ENCODE measurements around the gene IFNL1. TPM values are rescaled to one million over a fixed set of nuclear protein-coding genes. Genes with fewer than 3 reads are reported as not detected.
"Not testable (repeated sequence)": the region's sequence is repeated elsewhere in the genome, so short reads cannot be mapped to it uniquely, and the experiment has no call there.

The IFNL1 gene
- total RNA-seq, 4 donors from 2014 or later = not detected

GRCh38 chr19:39336483-39336882 lies 40.3 kb downstream of the IFNL1 start:
- DNase-seq (ENCODE audit: low spot score in 2 of 2) = no peak
- H3K4me1 ChIP-seq = peaks cover 0 to 10% (median 8%) of the 10 kb centered on the region in 4 donors
- no peak overlapping the region for H3K4me3 ChIP-seq
- no peaks in the 10 kb centered on the region for H3K27me3 ChIP-seq
- H3K36me3 ChIP-seq = no peaks in the 10 kb centered on the region
- 60 to 64% methylated on average over 3 of the region's 3 CpGs for WGBS, 2 donors
- H3K9me3 ChIP-seq = no peaks in the 10 kb centered on the region
- H3K27ac ChIP-seq = peak overlapping the region in 3 of 4 donors; percentile 21 to 86 (median 39)
- TF ChIP-seq CTCF (IDR thresholded peaks at IDR 0.05) = no peak
- no peak for TF ChIP-seq EP300 (IDR thresholded peaks at IDR 0.05)
- no peak for TF ChIP-seq POLR2A (IDR thresholded peaks at IDR 0.05)

- no peak for DNase-seq (ENCODE audit: low spot score in 2 of 2)
- no peak overlapping the region for H3K27ac ChIP-seq
- no peak for TF ChIP-seq CTCF (IDR thresholded peaks at IDR 0.05)
- no peak for TF ChIP-seq EP300 (IDR thresholded peaks at IDR 0.05)
- no peak for TF ChIP-seq POLR2A (IDR thresholded peaks at IDR 0.05)
- no peaks in the 10 kb centered on the region for H3K36me3 ChIP-seq
- 91 to 95% methylated on average over 1 of the region's 1 CpG for WGBS, 2 donors
- no peaks in the 10 kb centered on the region for H3K9me3 ChIP-seq
- peaks cover 0 to 29% (median 18%) of the 10 kb centered on the region in 4 donors for H3K4me1 ChIP-seq
- H3K27me3 ChIP-seq = no peaks in the 10 kb centered on the region
- no peak overlapping the region for H3K4me3 ChIP-seq
These were observed 43.5 kb downstream of the IFNL1 start for GRCh38 chr19:39339674-39340073.

- not testable (repeated sequence) for H3K4me3 ChIP-seq; H3K27me3 ChIP-seq; DNase-seq (ENCODE audit: low spot score in 2 of 2); H3K9me3 ChIP-seq; H3K36me3 ChIP-seq; H3K27ac ChIP-seq
- WGBS, 2 donors = 79 to 87% methylated on average over 7 of the region's 7 CpGs
- peaks cover 0 to 34% (median 20%) of the 10 kb centered on the region in 4 donors for H3K4me1 ChIP-seq
These were observed 43.9 kb downstream of the IFNL1 start for GRCh38 chr19:39340156-39340555.

GRCh38 chr19:39341129-39341718 lies 45.0 kb downstream of the IFNL1 start:
- Histone ChIP-seq H3K36me3 (peaks cover 0 to 8% (median under 1%) of the 10 kb centered on the region in 3 donors), H3K4me1 (peaks cover 0 to 45% (median 30%) of the 10 kb centered on the region in 4 donors), H3K9me3 (no peaks in the 10 kb centered on the region), H3K27ac (peak overlapping the region; percentile 55 to 99 (median 84)), H3K27me3 (no peaks in the 10 kb centered on the region), H3K4me3 (peak overlapping the region; percentile 51 to 96 (median 58))
- WGBS, 2 donors = 1 to 2% methylated on average over 17 of the region's 17 CpGs
- DNase-seq (ENCODE audit: low spot score in 2 of 2) = no peak
- no peak for TF ChIP-seq CTCF (IDR thresholded peaks at IDR 0.05)
- TF ChIP-seq POLR2A (IDR thresholded peaks at IDR 0.05) = no peak
- no peak for TF ChIP-seq EP300 (IDR thresholded peaks at IDR 0.05)

GRCh38 chr19:39341719-39342604 lies 45.8 kb downstream of the IFNL1 start, which contains the start of gene SAMD4B:
TSS of gene SAMD4B (plus strand) at chr19:39342421. CDS start at chr19:39356894, 14,473 bp downstream.
- Histone ChIP-seq H3K27me3 (no peaks in the 10 kb centered on the region), H3K36me3 (peaks cover 0 to 8% (median 4%) of the 10 kb centered on the region in 3 donors), H3K27ac (peak within 1 kb of the TSS; percentile 94 to 100 (median 97)), H3K4me3 (peak within 1 kb of the TSS; percentile 77 to 97 (median 89)), H3K9me3 (no peaks in the 10 kb centered on the region), H3K4me1 (peaks cover 0 to 52% (median 31%) of the 10 kb centered on the region in 4 donors)
- TF ChIP-seq CTCF (IDR thresholded peaks at IDR 0.05) = peak; percentile 87 to 97 (median 91)
- TF ChIP-seq POLR2A (IDR thresholded peaks at IDR 0.05) = peak; percentile 94 to 97
- peak; percentile 61 to 94 for TF ChIP-seq EP300 (IDR thresholded peaks at IDR 0.05)
- peak; percentile 97 to 98 for DNase-seq (ENCODE audit: low spot score in 2 of 2)
- WGBS, 2 donors = 1% methylated on average over 14 to 48 of the region's 105 CpGs

All from tibial nerve (tissue), 4 donors.